GM23338 (cell line): ENCODE results near the gene ZDHHC9. TPM values are rescaled to one million over a fixed set of nuclear protein-coding genes. Genes with fewer than 3 reads are reported as not detected.

ENCODE experiments used
- ATAC-seq: fragments of 200-7000 bp; cut with Tn5 transposase; 3 replicates; pipeline ENCODE4 v1.9.1; 2020
- DNase-seq: peaks from one replicate; pipeline ENCODE4 v3.0.0-alpha.2; 2015; ENCODE audit warnings: low spot score
- H2AFZ ChIP-seq: fragments of 200-600 bp; sonication (generic); 2 replicates; pipeline ENCODE4 v1.8.0; 2016; ENCODE audit warnings: antibody characterized with exemption, mild to moderate bottlenecking, moderate library complexity
- H3F3A ChIP-seq: fragments of 200-600 bp; sonication (generic); replicated peaks from 2 replicates; pipeline ENCODE4 v1.8.0; 2017; ENCODE audit warnings: antibody characterized with exemption, mixed run types, low read depth
- H3K27ac ChIP-seq: fragments of 200-600 bp; sonication (generic); 2 replicates; pipeline ENCODE4 v1.6.1; 2016; ENCODE audit warnings: low read depth
- H3K27me3 ChIP-seq: fragments of 200-600 bp; sonication (generic); 2 replicates; pipeline ENCODE4 v1.8.0; 2016; ENCODE audit warnings: mild to moderate bottlenecking, mixed run types, moderate library complexity; ENCODE audit not compliant: insufficient read depth
- H3K36me3 ChIP-seq: fragments of 200-600 bp; sonication (generic); 2 replicates; pipeline ENCODE4 v1.8.0; 2016; ENCODE audit warnings: mild to moderate bottlenecking; ENCODE audit not compliant: insufficient read depth
- H3K4me1 ChIP-seq: fragments of 200-600 bp; sonication (generic); 2 replicates; pipeline ENCODE4 v1.8.0; 2016; ENCODE audit warnings: mild to moderate bottlenecking, moderate library complexity; ENCODE audit not compliant: insufficient read depth
- H3K4me2 ChIP-seq: fragments of 200-600 bp; sonication (generic); 2 replicates; pipeline ENCODE4 v1.7.1; 2017; ENCODE audit warnings: mixed run types
- H3K4me3 ChIP-seq: fragments of 200-600 bp; sonication (generic); 2 replicates; pipeline ENCODE4 v1.6.1; 2016; ENCODE audit warnings: mixed run types
- H3K79me2 ChIP-seq: fragments of 200-600 bp; sonication (generic); replicated peaks from 2 replicates; pipeline ENCODE4 v1.8.0; 2017; ENCODE audit warnings: mild to moderate bottlenecking; ENCODE audit not compliant: insufficient read depth
- H3K9me2 ChIP-seq: fragments of 200-600 bp; sonication (generic); 2 replicates; pipeline ENCODE4 v1.8.0; 2017; ENCODE audit not compliant: insufficient read depth
- H4K20me1 ChIP-seq: fragments of 200-600 bp; sonication (generic); replicated peaks from 2 replicates; pipeline ENCODE4 v1.8.0; 2017; ENCODE audit warnings: mild to moderate bottlenecking; ENCODE audit not compliant: insufficient read depth
- H3K27ac Mint-ChIP-seq: 2 replicates; pipeline ENCODE4 v1.8.0; 2020; ENCODE audit warnings: inconsistent platforms, mild to moderate bottlenecking, moderate library complexity, mixed read lengths
- H3K27me3 Mint-ChIP-seq: 3 replicates; pipeline ENCODE4 v1.8.0; 2022; ENCODE audit warnings: low read depth, mild to moderate bottlenecking, moderate library complexity, mixed read lengths, inconsistent platforms; ENCODE audit not compliant: insufficient read depth, poor library complexity
- H3K36me3 Mint-ChIP-seq: 3 replicates; pipeline ENCODE4 v1.8.0; 2021; ENCODE audit warnings: low read depth, mild to moderate bottlenecking, inconsistent platforms, moderate library complexity, mixed read lengths
- H3K4me1 Mint-ChIP-seq: 3 replicates; pipeline ENCODE4 v1.8.0; 2020; ENCODE audit warnings: mild to moderate bottlenecking, inconsistent platforms, mixed read lengths
- H3K4me3 Mint-ChIP-seq: 3 replicates; pipeline ENCODE4 v1.8.0; 2021; ENCODE audit warnings: moderate library complexity, mild to moderate bottlenecking, inconsistent platforms, mixed read lengths
- H3K9me3 Mint-ChIP-seq: 3 replicates; pipeline ENCODE4 v1.8.0; 2020; ENCODE audit warnings: moderate library complexity, mild to moderate bottlenecking, inconsistent platforms, mixed read lengths
- CREB1 ChIP-seq: fragments of 250-450 bp; sonication (Bioruptor Pico); IDR thresholded peaks from 2 replicates; pipeline ENCODE4 v1.5.0; 2020; ENCODE audit warnings: low read depth, mild to moderate bottlenecking, moderate library complexity
- EZH2 ChIP-seq: fragments of 200-600 bp; sonication (generic); IDR thresholded peaks from one replicate; pipeline ENCODE4 v1.8.0; 2017; ENCODE audit warnings: antibody characterized with exemption, mild to moderate bottlenecking, low read depth; ENCODE audit not compliant: unreplicated experiment
- EZH2phosphoT487 ChIP-seq: fragments of 200-600 bp; sonication (generic); IDR thresholded peaks from one replicate; pipeline ENCODE4 v1.8.1; 2018; ENCODE audit warnings: antibody characterized with exemption; ENCODE audit not compliant: unreplicated experiment
- JUNB ChIP-seq: IDR thresholded peaks from one replicate; pipeline ENCODE4 v1.6.1; 2016; ENCODE audit warnings: antibody characterized with exemption; ENCODE audit not compliant: unreplicated experiment
- NANOG ChIP-seq: IDR thresholded peaks from 2 replicates; pipeline ENCODE4 v1.6.1; 2016; ENCODE audit warnings: antibody characterized with exemption, borderline replicate concordance
- POLR2AphosphoS5 ChIP-seq: IDR thresholded peaks from 2 replicates; pipeline ENCODE4 v1.6.1; 2016; ENCODE audit warnings: antibody characterized with exemption, low read depth
- STAT1 ChIP-seq: IDR thresholded peaks from one replicate; pipeline ENCODE4 v1.6.1; 2016; ENCODE audit warnings: antibody characterized with exemption; ENCODE audit not compliant: unreplicated experiment
- ZNF114 ChIP-seq: fragments of 250-450 bp; sonication (Bioruptor Pico); IDR thresholded peaks from 2 replicates; pipeline ENCODE4 v1.5.0; 2020; ENCODE audit warnings: mild to moderate bottlenecking, moderate library complexity
- ZNF331 ChIP-seq: fragments of 250-450 bp; sonication (Bioruptor Pico); IDR thresholded peaks from 2 replicates; pipeline ENCODE4 v1.5.0; 2020; ENCODE audit warnings: low read depth, mild to moderate bottlenecking, moderate library complexity
- polyA plus RNA-seq: library from polyadenylated mRNA; unstranded; fragments of >200 nt; fragmentation: Nextera tagmentation; extraction: Ambion mirVana; gene quantifications from 2 replicates; pipeline ENCODE4 v1.2.1, GENCODE V29; 2016
- total RNA-seq: library from RNA; depleted of rRNA; stranded (reverse); fragments of >200 nt; shearing (Covaris generic); gene quantifications from 2 replicates; pipeline ENCODE4 v1.2.3, GENCODE V29; 2014
- TF ChIP-seq, protein P1 (sequence below): fragments of 250-450 bp; sonication (Bioruptor Pico); IDR thresholded peaks from 2 replicates; pipeline ENCODE4 v1.5.0; 2020; ENCODE audit warnings: mild to moderate bottlenecking, moderate library complexity
- TF ChIP-seq, protein P2 (sequence below), 2 experiments: fragments of 200-600 bp in 1 of 2; sonication (generic) in 1 of 2; conservative IDR thresholded peaks; 2 replicates each; pipeline versions ENCODE4 v1.5.1 to v1.6.1; 2016 to 2017; ENCODE audit warnings: antibody characterized with exemption in 2 of 2, low read depth in 2 of 2, mild to moderate bottlenecking in 2 of 2, moderate library complexity in 1 of 2
- TF ChIP-seq, protein P3 (sequence below): IDR thresholded peaks from one replicate; pipeline ENCODE4 v1.6.1; 2018; ENCODE audit warnings: antibody characterized with exemption; ENCODE audit not compliant: unreplicated experiment
- TF ChIP-seq, protein P4 (sequence below): IDR thresholded peaks from 2 replicates; pipeline ENCODE4 v1.6.1; 2016; ENCODE audit warnings: antibody characterized with exemption

The ZDHHC9 gene
- total and polyA plus RNA-seq, 2 experiments from 2014 or later = 14.2 to 17.6 TPM

DNA sequence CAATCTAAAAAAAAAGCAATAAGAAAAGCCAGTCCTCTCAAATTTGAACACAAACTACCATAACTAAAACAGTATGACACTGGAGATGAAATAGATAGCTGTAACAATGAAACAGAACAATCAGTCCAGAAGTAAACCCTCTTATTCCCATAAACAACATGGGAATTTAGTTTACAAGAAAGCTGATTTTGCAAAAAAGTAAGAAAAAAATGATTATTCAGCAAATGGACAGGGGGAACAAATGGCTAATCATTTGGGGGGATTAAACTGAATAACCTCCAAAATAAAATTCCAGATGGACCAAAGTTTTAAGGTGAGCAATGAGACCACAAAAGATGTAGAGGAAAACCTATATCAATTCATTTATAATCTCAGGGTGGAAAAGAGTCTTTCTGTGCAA is 80.0 kb downstream of the ZDHHC9 start:
- Mint-ChIP-seq H3K4me1 (no peaks in the 10 kb centered on the region), H3K9me3 (no peaks in the 10 kb centered on the region), H3K36me3 (no peaks in the 10 kb centered on the region), H3K27ac (no peak overlapping the region), H3K4me3 (no peak overlapping the region), H3K27me3 (peaks cover 5% of the 10 kb centered on the region)
- Histone ChIP-seq H3K36me3 (no peaks in the 10 kb centered on the region), H2AFZ (no peak overlapping the region), H3K4me1 (no peaks in the 10 kb centered on the region), H3K27ac (no peak overlapping the region), H3K4me3 (no peak overlapping the region), H3K79me2 (no peaks in the 10 kb centered on the region), H3K9me2 (no peaks in the 10 kb centered on the region), H3F3A (no peaks in the 10 kb centered on the region), H3K4me2 (no peak overlapping the region), H3K27me3 (no peaks in the 10 kb centered on the region), H4K20me1 (no peaks in the 10 kb centered on the region)
- TF ChIP-seq CREB1 (CRISPR knock-in tag) = no peak
- TF ChIP-seq NANOG = no peak
- TF ChIP-seq, protein P1, sequence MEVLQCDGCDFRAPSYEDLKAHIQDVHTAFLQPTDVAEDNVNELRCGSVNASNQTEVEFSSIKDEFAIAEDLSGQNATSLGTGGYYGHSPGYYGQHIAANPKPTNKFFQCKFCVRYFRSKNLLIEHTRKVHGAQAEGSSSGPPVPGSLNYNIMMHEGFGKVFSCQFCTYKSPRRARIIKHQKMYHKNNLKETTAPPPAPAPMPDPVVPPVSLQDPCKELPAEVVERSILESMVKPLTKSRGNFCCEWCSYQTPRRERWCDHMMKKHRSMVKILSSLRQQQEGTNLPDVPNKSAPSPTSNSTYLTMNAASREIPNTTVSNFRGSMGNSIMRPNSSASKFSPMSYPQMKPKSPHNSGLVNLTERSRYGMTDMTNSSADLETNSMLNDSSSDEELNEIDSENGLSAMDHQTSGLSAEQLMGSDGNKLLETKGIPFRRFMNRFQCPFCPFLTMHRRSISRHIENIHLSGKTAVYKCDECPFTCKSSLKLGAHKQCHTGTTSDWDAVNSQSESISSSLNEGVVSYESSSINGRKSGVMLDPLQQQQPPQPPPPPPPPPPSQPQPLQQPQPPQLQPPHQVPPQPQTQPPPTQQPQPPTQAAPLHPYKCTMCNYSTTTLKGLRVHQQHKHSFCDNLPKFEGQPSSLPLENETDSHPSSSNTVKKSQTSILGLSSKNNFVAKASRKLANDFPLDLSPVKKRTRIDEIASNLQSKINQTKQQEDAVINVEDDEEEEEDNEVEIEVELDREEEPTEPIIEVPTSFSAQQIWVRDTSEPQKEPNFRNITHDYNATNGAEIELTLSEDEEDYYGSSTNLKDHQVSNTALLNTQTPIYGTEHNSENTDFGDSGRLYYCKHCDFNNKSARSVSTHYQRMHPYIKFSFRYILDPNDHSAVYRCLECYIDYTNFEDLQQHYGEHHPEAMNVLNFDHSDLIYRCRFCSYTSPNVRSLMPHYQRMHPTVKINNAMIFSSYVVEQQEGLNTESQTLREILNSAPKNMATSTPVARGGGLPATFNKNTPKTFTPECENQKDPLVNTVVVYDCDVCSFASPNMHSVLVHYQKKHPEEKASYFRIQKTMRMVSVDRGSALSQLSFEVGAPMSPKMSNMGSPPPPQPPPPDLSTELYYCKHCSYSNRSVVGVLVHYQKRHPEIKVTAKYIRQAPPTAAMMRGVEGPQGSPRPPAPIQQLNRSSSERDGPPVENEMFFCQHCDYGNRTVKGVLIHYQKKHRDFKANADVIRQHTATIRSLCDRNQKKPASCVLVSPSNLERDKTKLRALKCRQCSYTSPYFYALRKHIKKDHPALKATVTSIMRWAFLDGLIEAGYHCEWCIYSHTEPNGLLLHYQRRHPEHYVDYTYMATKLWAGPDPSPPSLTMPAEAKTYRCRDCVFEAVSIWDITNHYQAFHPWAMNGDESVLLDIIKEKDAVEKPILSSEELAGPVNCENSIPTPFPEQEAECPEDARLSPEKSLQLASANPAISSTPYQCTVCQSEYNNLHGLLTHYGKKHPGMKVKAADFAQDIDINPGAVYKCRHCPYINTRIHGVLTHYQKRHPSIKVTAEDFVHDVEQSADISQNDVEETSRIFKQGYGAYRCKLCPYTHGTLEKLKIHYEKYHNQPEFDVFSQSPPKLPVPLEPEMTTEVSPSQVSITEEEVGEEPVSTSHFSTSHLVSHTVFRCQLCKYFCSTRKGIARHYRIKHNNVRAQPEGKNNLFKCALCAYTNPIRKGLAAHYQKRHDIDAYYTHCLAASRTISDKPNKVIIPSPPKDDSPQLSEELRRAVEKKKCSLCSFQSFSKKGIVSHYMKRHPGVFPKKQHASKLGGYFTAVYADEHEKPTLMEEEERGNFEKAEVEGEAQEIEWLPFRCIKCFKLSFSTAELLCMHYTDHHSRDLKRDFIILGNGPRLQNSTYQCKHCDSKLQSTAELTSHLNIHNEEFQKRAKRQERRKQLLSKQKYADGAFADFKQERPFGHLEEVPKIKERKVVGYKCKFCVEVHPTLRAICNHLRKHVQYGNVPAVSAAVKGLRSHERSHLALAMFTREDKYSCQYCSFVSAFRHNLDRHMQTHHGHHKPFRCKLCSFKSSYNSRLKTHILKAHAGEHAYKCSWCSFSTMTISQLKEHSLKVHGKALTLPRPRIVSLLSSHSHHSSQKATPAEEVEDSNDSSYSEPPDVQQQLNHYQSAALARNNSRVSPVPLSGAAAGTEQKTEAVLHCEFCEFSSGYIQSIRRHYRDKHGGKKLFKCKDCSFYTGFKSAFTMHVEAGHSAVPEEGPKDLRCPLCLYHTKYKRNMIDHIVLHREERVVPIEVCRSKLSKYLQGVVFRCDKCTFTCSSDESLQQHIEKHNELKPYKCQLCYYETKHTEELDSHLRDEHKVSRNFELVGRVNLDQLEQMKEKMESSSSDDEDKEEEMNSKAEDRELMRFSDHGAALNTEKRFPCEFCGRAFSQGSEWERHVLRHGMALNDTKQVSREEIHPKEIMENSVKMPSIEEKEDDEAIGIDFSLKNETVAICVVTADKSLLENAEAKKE (CRISPR knock-in tag) = no peak
- no peak for TF ChIP-seq STAT1
- TF ChIP-seq, protein P2, sequence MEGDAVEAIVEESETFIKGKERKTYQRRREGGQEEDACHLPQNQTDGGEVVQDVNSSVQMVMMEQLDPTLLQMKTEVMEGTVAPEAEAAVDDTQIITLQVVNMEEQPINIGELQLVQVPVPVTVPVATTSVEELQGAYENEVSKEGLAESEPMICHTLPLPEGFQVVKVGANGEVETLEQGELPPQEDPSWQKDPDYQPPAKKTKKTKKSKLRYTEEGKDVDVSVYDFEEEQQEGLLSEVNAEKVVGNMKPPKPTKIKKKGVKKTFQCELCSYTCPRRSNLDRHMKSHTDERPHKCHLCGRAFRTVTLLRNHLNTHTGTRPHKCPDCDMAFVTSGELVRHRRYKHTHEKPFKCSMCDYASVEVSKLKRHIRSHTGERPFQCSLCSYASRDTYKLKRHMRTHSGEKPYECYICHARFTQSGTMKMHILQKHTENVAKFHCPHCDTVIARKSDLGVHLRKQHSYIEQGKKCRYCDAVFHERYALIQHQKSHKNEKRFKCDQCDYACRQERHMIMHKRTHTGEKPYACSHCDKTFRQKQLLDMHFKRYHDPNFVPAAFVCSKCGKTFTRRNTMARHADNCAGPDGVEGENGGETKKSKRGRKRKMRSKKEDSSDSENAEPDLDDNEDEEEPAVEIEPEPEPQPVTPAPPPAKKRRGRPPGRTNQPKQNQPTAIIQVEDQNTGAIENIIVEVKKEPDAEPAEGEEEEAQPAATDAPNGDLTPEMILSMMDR (conservative IDR thresholded peaks at IDR 0.05; ENCODE audit: low read depth in 2 of 2) = no peak
- TF ChIP-seq, protein P3, sequence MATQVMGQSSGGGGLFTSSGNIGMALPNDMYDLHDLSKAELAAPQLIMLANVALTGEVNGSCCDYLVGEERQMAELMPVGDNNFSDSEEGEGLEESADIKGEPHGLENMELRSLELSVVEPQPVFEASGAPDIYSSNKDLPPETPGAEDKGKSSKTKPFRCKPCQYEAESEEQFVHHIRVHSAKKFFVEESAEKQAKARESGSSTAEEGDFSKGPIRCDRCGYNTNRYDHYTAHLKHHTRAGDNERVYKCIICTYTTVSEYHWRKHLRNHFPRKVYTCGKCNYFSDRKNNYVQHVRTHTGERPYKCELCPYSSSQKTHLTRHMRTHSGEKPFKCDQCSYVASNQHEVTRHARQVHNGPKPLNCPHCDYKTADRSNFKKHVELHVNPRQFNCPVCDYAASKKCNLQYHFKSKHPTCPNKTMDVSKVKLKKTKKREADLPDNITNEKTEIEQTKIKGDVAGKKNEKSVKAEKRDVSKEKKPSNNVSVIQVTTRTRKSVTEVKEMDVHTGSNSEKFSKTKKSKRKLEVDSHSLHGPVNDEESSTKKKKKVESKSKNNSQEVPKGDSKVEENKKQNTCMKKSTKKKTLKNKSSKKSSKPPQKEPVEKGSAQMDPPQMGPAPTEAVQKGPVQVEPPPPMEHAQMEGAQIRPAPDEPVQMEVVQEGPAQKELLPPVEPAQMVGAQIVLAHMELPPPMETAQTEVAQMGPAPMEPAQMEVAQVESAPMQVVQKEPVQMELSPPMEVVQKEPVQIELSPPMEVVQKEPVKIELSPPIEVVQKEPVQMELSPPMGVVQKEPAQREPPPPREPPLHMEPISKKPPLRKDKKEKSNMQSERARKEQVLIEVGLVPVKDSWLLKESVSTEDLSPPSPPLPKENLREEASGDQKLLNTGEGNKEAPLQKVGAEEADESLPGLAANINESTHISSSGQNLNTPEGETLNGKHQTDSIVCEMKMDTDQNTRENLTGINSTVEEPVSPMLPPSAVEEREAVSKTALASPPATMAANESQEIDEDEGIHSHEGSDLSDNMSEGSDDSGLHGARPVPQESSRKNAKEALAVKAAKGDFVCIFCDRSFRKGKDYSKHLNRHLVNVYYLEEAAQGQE = no peak
- no peak for TF ChIP-seq JUNB
- TF ChIP-seq, protein P4, sequence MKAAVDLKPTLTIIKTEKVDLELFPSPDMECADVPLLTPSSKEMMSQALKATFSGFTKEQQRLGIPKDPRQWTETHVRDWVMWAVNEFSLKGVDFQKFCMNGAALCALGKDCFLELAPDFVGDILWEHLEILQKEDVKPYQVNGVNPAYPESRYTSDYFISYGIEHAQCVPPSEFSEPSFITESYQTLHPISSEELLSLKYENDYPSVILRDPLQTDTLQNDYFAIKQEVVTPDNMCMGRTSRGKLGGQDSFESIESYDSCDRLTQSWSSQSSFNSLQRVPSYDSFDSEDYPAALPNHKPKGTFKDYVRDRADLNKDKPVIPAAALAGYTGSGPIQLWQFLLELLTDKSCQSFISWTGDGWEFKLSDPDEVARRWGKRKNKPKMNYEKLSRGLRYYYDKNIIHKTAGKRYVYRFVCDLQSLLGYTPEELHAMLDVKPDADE = no peak
- TF ChIP-seq POLR2AphosphoS5 = no peak
- TF ChIP-seq EZH2phosphoT487 = no peak
- no peak for TF ChIP-seq ZNF331 (CRISPR knock-in tag)
- no peak for TF ChIP-seq ZNF114
- TF ChIP-seq EZH2 = no peak
- ATAC-seq = no peak
- no peak for DNase-seq
